PC-9 (cell line): ENCODE measurements around the gene TUBA4B.

Experiments
- CTCF ChIP-seq: fragments of 200-600 bp; sonication (generic); conservative IDR thresholded peaks from 2 replicates; pipeline ENCODE4 v1.6.1; 2017; ENCODE audit warnings: mixed run types, antibody characterized with exemption, mild to moderate bottlenecking, moderate library complexity
- EZH2 ChIP-seq: fragments of 200-600 bp; sonication (generic); IDR thresholded peaks from 2 replicates; pipeline ENCODE4 v1.8.0; 2017; ENCODE audit warnings: antibody characterized with exemption, low read depth

- TF ChIP-seq CTCF (no peak), EZH2 (no peak)
These were observed 37.0 kb upstream of the TUBA4B start for GRCh38 chr2:219215871-219216534.
